Measurements from ENCODE around the gene BAIAP2L2. TPM values are rescaled to one million over a fixed set of nuclear protein-coding genes. Genes with fewer than 3 reads are reported as not detected.
A peak's percentile ranks its signal among the peaks of the same experiment; 100 is the strongest.
"Not testable (repeated sequence)": the region's sequence is repeated elsewhere in the genome, so short reads cannot be mapped to it uniquely, and the experiment has no call there.

Gene BAIAP2L2
- polyA plus RNA-seq, 1 donor from 2014 or later: not detected

GRCh38 chr22:38038890-38039812 is 71.3 kb downstream of the BAIAP2L2 start:
- Mint-ChIP-seq H3K27ac (no peak overlapping the region), H3K4me3 (no peak overlapping the region), H3K36me3 (no peaks in the 10 kb centered on the region), H3K9me3 (no peaks in the 10 kb centered on the region), H3K27me3 (peaks cover 22% of the 10 kb centered on the region), H3K4me1 (peaks cover 0 to 12% (median 3%) of the 10 kb centered on the region in 3 donors)

GRCh38 chr22:38038426-38038825 is 72.1 kb downstream of the BAIAP2L2 start:
- H3K27me3 Mint-ChIP-seq: peaks cover 21% of the 10 kb centered on the region
- no peak overlapping the region for H3K27ac Mint-ChIP-seq
- no peaks in the 10 kb centered on the region for H3K36me3 Mint-ChIP-seq
- H3K4me3 Mint-ChIP-seq: no peak overlapping the region
- no peaks in the 10 kb centered on the region for H3K9me3 Mint-ChIP-seq
- H3K4me1 Mint-ChIP-seq: peaks cover 0 to 12% (median 3%) of the 10 kb centered on the region in 3 donors

GRCh38 chr22:38037367-38038150 is 72.9 kb downstream of the BAIAP2L2 start:
- not testable (repeated sequence) for H3K4me3 Mint-ChIP-seq, H3K36me3 Mint-ChIP-seq, H3K27ac Mint-ChIP-seq, H3K9me3 Mint-ChIP-seq
- H3K4me1 Mint-ChIP-seq: peaks cover 0 to 12% (median 3%) of the 10 kb centered on the region in 3 donors
- peaks cover 19% of the 10 kb centered on the region for H3K27me3 Mint-ChIP-seq

- no peaks in the 10 kb centered on the region for H3K9me3 Mint-ChIP-seq
- peaks cover 13% of the 10 kb centered on the region for H3K27me3 Mint-ChIP-seq
- peak overlapping the region in 1 of 3 donors; percentile 9 for H3K27ac Mint-ChIP-seq
- no peak overlapping the region for H3K4me3 Mint-ChIP-seq
- peaks cover 1% of the 10 kb centered on the region for H3K36me3 Mint-ChIP-seq
- H3K4me1 Mint-ChIP-seq: peaks cover 0 to 3% (median 3%) of the 10 kb centered on the region in 3 donors
These were observed 74.0 kb downstream of the BAIAP2L2 start for GRCh38 chr22:38036392-38037062.

- H3K36me3 Mint-ChIP-seq: peaks cover 1% of the 10 kb centered on the region
- H3K9me3 Mint-ChIP-seq: no peaks in the 10 kb centered on the region
- peaks cover 13% of the 10 kb centered on the region for H3K27me3 Mint-ChIP-seq
- peak overlapping the region in 1 of 3 donors; percentile 19 for H3K27ac Mint-ChIP-seq
- peaks cover 0 to 3% (median 1%) of the 10 kb centered on the region in 3 donors for H3K4me1 Mint-ChIP-seq
- H3K4me3 Mint-ChIP-seq: no peak overlapping the region
These were observed 75.0 kb downstream of the BAIAP2L2 start for GRCh38 chr22:38035530-38035885.

Other genes starting within 250 kb of the BAIAP2L2 start
- gene MICALL1, start 204.4 kb downstream of the BAIAP2L2 start, polyA plus RNA-seq: 4.7 TPM
- not detected for gene C22orf23, start 157.1 kb downstream of the BAIAP2L2 start, polyA plus RNA-seq
- 133 TPM for gene POLR2F, start 157.0 kb downstream of the BAIAP2L2 start, polyA plus RNA-seq
- not detected for gene SOX10, start 126.1 kb downstream of the BAIAP2L2 start, polyA plus RNA-seq
- 6.5 TPM for gene PICK1, start 53.3 kb downstream of the BAIAP2L2 start, polyA plus RNA-seq
- gene SLC16A8, start 26.5 kb downstream of the BAIAP2L2 start, polyA plus RNA-seq: not detected
- gene PLA2G6, start 71.1 kb upstream of the BAIAP2L2 start, polyA plus RNA-seq: 3.0 TPM
- 1.5 TPM for gene MAFF, start 91.3 kb upstream of the BAIAP2L2 start, polyA plus RNA-seq
- gene TMEM184B, start 162.3 kb upstream of the BAIAP2L2 start, polyA plus RNA-seq: 5.9 TPM
- 12.6 TPM for gene CSNK1E, start 206.7 kb upstream of the BAIAP2L2 start, polyA plus RNA-seq

All from IgD-negative memory B cell (primary cell).